ENCODE measurements around the gene RAMP3. TPM values are rescaled to one million over a fixed set of nuclear protein-coding genes. Genes with fewer than 3 reads are reported as not detected.

RAMP3 gene
- polyA plus RNA-seq, 1 experiment, result not detected

GRCh38 chr7:45119550-45119949 is 38.0 kb upstream of the RAMP3 start:
- Histone ChIP-seq H3K4me3 (ENCODE audit: low read depth, low read length) (no peak overlapping the region), H3K27me3 (ENCODE audit: control insufficient read depth, insufficient read depth, low read length) (peaks cover 4% of the 10 kb centered on the region), H3K36me3 (ENCODE audit: control insufficient read depth, insufficient read depth, low read length) (no peaks in the 10 kb centered on the region)
- ChIA-PET POLR2A (no interaction called here), CTCF (interaction anchor here (1.0 kb wide), 1 partner anchor 269 kb away, joined by 3 read pairs; no protein-coding TSS in a partner anchor)
- no peak for DNase-seq (ENCODE audit: low read depth)
- TF ChIP-seq, protein P1, sequence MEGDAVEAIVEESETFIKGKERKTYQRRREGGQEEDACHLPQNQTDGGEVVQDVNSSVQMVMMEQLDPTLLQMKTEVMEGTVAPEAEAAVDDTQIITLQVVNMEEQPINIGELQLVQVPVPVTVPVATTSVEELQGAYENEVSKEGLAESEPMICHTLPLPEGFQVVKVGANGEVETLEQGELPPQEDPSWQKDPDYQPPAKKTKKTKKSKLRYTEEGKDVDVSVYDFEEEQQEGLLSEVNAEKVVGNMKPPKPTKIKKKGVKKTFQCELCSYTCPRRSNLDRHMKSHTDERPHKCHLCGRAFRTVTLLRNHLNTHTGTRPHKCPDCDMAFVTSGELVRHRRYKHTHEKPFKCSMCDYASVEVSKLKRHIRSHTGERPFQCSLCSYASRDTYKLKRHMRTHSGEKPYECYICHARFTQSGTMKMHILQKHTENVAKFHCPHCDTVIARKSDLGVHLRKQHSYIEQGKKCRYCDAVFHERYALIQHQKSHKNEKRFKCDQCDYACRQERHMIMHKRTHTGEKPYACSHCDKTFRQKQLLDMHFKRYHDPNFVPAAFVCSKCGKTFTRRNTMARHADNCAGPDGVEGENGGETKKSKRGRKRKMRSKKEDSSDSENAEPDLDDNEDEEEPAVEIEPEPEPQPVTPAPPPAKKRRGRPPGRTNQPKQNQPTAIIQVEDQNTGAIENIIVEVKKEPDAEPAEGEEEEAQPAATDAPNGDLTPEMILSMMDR (IDR thresholded peaks at IDR 0.05; ENCODE audit: insufficient read depth, low read depth, low read length), result no peak

DNA sequence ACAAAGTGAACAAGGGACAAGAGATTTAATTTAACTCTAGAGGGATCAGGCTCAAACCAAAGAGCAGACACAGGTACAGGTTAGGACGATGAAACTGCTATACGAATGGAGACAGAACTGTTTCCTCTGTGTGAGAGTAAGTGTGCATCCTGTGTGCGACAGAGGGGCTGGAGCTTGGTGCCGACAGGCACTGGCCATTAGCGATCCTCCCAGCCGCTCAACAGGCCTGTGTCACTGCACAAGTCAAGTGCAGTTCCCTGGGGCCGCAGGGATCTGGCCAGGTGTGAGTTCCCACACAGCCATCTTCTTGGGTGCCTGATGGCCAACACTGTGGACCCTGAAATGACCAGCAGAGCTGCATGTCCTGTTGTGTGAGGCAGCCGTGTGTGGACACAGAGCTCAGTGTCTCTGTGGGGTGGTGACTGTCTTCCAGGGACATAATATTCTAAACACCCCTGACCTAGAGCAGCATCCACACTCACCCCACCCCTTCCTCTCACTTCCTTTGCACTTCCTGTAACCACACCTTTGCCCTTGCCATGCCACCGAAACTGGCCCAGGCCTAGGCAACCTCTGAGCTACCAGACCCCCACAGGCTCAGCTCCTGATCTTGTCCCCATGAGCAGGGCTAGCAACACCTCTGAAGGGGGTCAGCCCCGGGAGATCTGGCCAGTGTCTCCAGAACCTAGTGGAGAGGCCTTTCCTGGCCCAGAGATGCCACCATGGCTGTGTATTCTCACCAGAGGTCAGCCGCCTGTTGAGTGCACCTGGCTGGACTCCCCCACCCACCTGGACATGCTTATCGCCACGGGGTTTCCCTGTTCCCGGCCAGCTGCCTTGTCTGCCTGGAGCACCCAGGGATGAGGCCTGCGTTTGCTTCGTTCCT is 34.4 kb upstream of the RAMP3 start:
- ChIA-PET CTCF (interaction anchor here (2.5 to 3.8 kb wide), 2 partner anchors 13 to 149 kb away, joined by 8 to 14 read pairs; no protein-coding TSS in a partner anchor), POLR2A (no interaction called here)
- DNase-seq (ENCODE audit: low read depth), result no peak
- Histone ChIP-seq H3K27me3 (ENCODE audit: control insufficient read depth, insufficient read depth, low read length) (peaks cover 2% of the 10 kb centered on the region; the same call in 1 of the 2 replicates), H3K4me3 (ENCODE audit: low read depth, low read length) (no peak overlapping the region), H3K36me3 (ENCODE audit: control insufficient read depth, insufficient read depth, low read length) (no peaks in the 10 kb centered on the region)
- TF ChIP-seq, protein P1 (IDR thresholded peaks at IDR 0.05; ENCODE audit: insufficient read depth, low read depth, low read length), result no peak

GRCh38 chr7:45123913-45124710 is 33.5 kb upstream of the RAMP3 start:
- TF ChIP-seq, protein P1 (IDR thresholded peaks at IDR 0.05; ENCODE audit: insufficient read depth, low read depth, low read length), result no peak
- Histone ChIP-seq H3K4me3 (ENCODE audit: low read depth, low read length) (no peak overlapping the region), H3K36me3 (ENCODE audit: control insufficient read depth, insufficient read depth, low read length) (no peaks in the 10 kb centered on the region), H3K27me3 (ENCODE audit: control insufficient read depth, insufficient read depth, low read length) (peaks cover 2% of the 10 kb centered on the region; the same call in 1 of the 2 replicates)
- ChIA-PET POLR2A (no interaction called here), CTCF (interaction anchor here (1.8 to 3.8 kb wide), 3 partner anchors 9 to 150 kb away, joined by 7 to 14 read pairs (median 8); no protein-coding TSS in a partner anchor)
- DNase-seq (ENCODE audit: low read depth), result no peak

DNA sequence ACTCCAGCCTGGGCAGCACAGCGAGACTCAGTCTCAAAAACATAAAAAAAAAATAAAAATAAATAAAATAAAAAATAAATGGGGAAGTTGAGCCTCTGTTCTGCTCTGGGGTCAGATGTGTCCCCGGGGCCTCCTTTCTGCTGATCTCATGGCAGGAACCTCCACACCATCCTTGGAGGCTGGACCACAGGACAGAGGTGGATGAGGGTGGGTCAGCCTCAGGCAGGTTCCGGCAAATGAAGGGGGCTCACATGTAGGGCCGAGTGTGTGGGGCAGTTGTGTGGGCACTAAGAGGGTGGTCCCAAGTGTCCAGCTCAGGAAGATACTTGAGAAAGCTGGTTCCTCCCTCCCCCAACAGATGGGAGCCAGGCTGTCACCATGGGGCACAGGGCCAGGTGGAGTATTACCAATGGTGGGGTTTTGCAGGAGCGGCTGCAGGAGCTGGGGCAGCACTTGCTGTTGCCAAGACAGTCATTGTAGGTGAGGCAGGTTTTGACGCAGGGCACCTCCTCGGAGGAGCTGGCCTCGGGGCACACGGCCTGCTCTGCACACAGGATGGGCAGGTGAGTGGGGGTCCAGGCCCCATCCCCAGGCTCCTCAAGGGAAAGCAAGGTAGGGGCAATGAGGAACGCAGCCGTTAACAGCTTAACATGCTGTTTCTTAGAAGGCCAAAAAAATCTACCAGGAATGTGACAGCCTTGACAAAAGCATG is 32.2 kb upstream of the RAMP3 start:
- CTCF ChIA-PET, result interaction anchor here (0.9 to 3.8 kb wide), 3 partner anchors 10 to 152 kb away, joined by 4 to 14 read pairs (median 7); no protein-coding TSS in a partner anchor

More for the DNA sequence above, 32.2 kb upstream of the RAMP3 start:
- no peak for DNase-seq (ENCODE audit: low read depth)
- Histone ChIP-seq H3K4me3 (ENCODE audit: low read depth, low read length) (no peak overlapping the region), H3K27me3 (ENCODE audit: control insufficient read depth, insufficient read depth, low read length) (peaks cover 2% of the 10 kb centered on the region; the same call in 1 of the 2 replicates), H3K36me3 (ENCODE audit: control insufficient read depth, insufficient read depth, low read length) (no peaks in the 10 kb centered on the region)
- POLR2A ChIA-PET, result no interaction called here
- TF ChIP-seq, protein P1 (IDR thresholded peaks at IDR 0.05; ENCODE audit: insufficient read depth, low read depth, low read length), result no peak
